ENCODE measurements around the gene GPATCH4.

DNA sequence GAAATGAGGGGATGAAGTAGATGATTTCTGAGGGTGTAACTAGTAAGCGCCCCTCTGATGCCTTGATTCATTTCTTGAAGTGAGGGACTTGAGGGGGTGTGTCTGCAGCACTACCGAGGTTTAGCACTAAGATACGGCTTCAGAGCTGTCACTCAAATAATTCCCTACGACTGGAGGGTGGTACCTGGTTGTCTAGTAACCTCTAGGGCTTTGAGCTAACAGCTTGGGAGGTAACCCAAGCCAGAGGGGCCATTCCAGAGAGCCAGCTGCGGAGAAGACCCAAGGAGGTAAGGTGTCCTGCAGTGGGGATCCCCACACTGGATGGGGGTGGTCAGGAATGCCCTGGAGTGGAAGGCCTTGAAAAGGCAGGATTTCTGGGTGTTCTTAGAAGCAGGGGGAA, 21.8 kb downstream of the GPATCH4 start, which contains the start of gene TTC24:
- TF ChIP-seq SUZ12 (IDR thresholded peaks at IDR 0.05; ENCODE audit: extremely low read depth, insufficient read depth, insufficient read length) (no peak), ZNF274 (IDR thresholded peaks at IDR 0.05; ENCODE audit: low read depth, low read length) (no peak)
